Adrenal gland (tissue), 12 donors: ENCODE results near the gene DNAL1. TPM values are rescaled to one million over a fixed set of nuclear protein-coding genes. Genes with fewer than 3 reads are reported as not detected.

Experiments used
- DNase-seq, 7 donors: peaks; one replicate each; pipeline ENCODE4 v3.0.0-alpha.2; 2019 to 2020
- H3K27ac ChIP-seq, 5 donors: fragments of 200-600 bp; sonication (generic) in 4 of 5; 1 replicate in 3 of 5; 2 replicates in 2 of 5; pipeline versions ENCODE4 v1.5.1 to v1.8.0; 2016 to 2020; ENCODE audit warnings: mild to moderate bottlenecking in 1 of 5
- H3K27me3 ChIP-seq: fragments of 200-600 bp; 2 replicates; pipeline ENCODE4 v1.8.0; 2021
- H3K36me3 ChIP-seq, 2 donors: fragments of 200-600 bp; replicated peaks in 1 of 2; 1 replicate in 1 of 2; 2 replicates in 1 of 2; pipeline versions ENCODE4 v1.5.1 to v1.8.0; 2018 to 2022
- H3K4me1 ChIP-seq, 2 donors: fragments of 200-600 bp; replicated peaks in 1 of 2; 1 replicate in 1 of 2; 2 replicates in 1 of 2; pipeline versions ENCODE4 v1.5.1 to v1.8.0; 2018 to 2021
- H3K4me3 ChIP-seq, 4 donors: fragments of 200-600 bp; sonication (generic) in 3 of 4; one replicate each; pipeline ENCODE4 v1.5.1; 2016 to 2018
- H3K9me3 ChIP-seq, 3 donors: fragments of 200-600 bp; sonication (generic) in 1 of 3; replicated peaks in 1 of 3; 1 replicate in 2 of 3; 2 replicates in 1 of 3; pipeline versions ENCODE4 v1.5.1 to v1.8.0; 2016 to 2021
- POLR2A ChIP-seq, 2 donors: fragments of 450-650 bp; IDR thresholded peaks; one replicate each; pipeline ENCODE4 v1.6.1; 2017; ENCODE audit warnings: antibody characterized with exemption in 2 of 2, mild to moderate bottlenecking in 2 of 2, moderate library complexity in 1 of 2
- WGBS, 4 donors: extraction: QIAGEN DNeasy Blood & Tissue Kit in 2 of 4; methylation state at CpG; one replicate each; pipeline versions ENCODE4 v1.1.5 to v1.1.7; 2013 to 2017; 5-methylcytosine and 5-hydroxymethylcytosine counted together
- intact Hi-C, 2 donors: fragments of 100-400 bp; cut with DNase I; formaldehyde crosslinking; loops; one replicate each; pipeline versions ENCODE4 v1.14.1 to v1.15.0; 2022 to 2023
- polyA plus RNA-seq, 3 donors: library from polyadenylated mRNA; stranded (reverse); fragments of 200-250 nt in 2 of 3; fragments of 350-450 nt in 1 of 3; fragmentation: Illumina TruSeq in 1 of 3; extraction: RNeasy Lipid Tissue Mini Kit (QIAGEN cat#74804) in 1 of 3; gene quantifications; one replicate each; pipeline ENCODE4 v1.2.3, GENCODE V29; 2013 to 2014
- total RNA-seq, 9 donors: library from RNA; depleted of rRNA in 4 of 9; stranded (reverse); fragments of >200 nt in 4 of 9; fragments of 120-200 nt in 1 of 9; fragmentation: NEBNext Ultra II Directional in 1 of 9; extraction: Animal tissue kit (Norgen Biotek cat#: 25700) in 1 of 9; gene quantifications; one replicate each; pipeline versions ENCODE4 v1.1.0 to v1.2.4, GENCODE V29; 2013 to 2023
- TF ChIP-seq, protein P1 (sequence below), 6 experiments: fragments of 450-650 bp in 4 of 6; fragments of 200-600 bp in 2 of 6; sonication (generic) in 1 of 6; IDR thresholded peaks; 1 replicate in 5 of 6; 2 replicates in 1 of 6; pipeline versions ENCODE4 v1.5.1 to v1.8.0; 2016 to 2021; ENCODE audit warnings: antibody characterized with exemption in 6 of 6, mild to moderate bottlenecking in 2 of 6, moderate library complexity in 1 of 6
- donor health status: healthy with polysubstance abuse.
- donor health status: Bipolar disorder and iron deficiency.
- donor health status: DM: yes; HTN: yes; CAD: no.
- donor health status: DM: no; HTN: no; CAD: no.
- donor health status: DM: no; HTN: no; CAD: no.
- donor health status: DM: yes; HTN: yes; CAD: no.

The DNAL1 gene
- total and polyA plus RNA-seq, 12 donors: 3.6 to 24.2 (median 13.0) TPM

- no peaks in the 10 kb centered on the region for H3K27me3 ChIP-seq
- intact Hi-C loops: no loop called here
Observed at GRCh38 chr14:73637830-73638229, 7.0 kb upstream of the DNAL1 start.

GRCh38 chr14:73640796-73641365, 3.9 kb upstream of the DNAL1 start:
- DNase-seq: no peak
- no peak overlapping the region for H3K4me3 ChIP-seq
- 87 to 95% (median 89%) methylated on average over 5 of the region's 5 CpGs for WGBS, 4 donors
- no peak overlapping the region for H3K27ac ChIP-seq
- no peaks in the 10 kb centered on the region for H3K9me3 ChIP-seq
- H3K27me3 ChIP-seq: no peaks in the 10 kb centered on the region
- H3K4me1 ChIP-seq: peaks cover 3 to 16% of the 10 kb centered on the region in 2 donors
- no peaks in the 10 kb centered on the region for H3K36me3 ChIP-seq
- intact Hi-C loops: no loop called here
- no peak for TF ChIP-seq POLR2A (IDR thresholded peaks at IDR 0.05)
- TF ChIP-seq, protein P1, sequence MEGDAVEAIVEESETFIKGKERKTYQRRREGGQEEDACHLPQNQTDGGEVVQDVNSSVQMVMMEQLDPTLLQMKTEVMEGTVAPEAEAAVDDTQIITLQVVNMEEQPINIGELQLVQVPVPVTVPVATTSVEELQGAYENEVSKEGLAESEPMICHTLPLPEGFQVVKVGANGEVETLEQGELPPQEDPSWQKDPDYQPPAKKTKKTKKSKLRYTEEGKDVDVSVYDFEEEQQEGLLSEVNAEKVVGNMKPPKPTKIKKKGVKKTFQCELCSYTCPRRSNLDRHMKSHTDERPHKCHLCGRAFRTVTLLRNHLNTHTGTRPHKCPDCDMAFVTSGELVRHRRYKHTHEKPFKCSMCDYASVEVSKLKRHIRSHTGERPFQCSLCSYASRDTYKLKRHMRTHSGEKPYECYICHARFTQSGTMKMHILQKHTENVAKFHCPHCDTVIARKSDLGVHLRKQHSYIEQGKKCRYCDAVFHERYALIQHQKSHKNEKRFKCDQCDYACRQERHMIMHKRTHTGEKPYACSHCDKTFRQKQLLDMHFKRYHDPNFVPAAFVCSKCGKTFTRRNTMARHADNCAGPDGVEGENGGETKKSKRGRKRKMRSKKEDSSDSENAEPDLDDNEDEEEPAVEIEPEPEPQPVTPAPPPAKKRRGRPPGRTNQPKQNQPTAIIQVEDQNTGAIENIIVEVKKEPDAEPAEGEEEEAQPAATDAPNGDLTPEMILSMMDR (IDR thresholded peaks at IDR 0.05): no peak

More at GRCh38 chr14:73637830-73638229, 7.0 kb upstream of the DNAL1 start:
- H3K4me1 ChIP-seq: peaks cover 0 to 5% of the 10 kb centered on the region in 2 donors
- TF ChIP-seq, protein P1 (IDR thresholded peaks at IDR 0.05): no peak
- TF ChIP-seq POLR2A (IDR thresholded peaks at IDR 0.05): no peak
- H3K36me3 ChIP-seq: no peaks in the 10 kb centered on the region
- 83 to 91% (median 85%) methylated on average over 5 of the region's 5 CpGs for WGBS, 4 donors
- no peak overlapping the region for H3K27ac ChIP-seq
- no peak for DNase-seq
- no peak overlapping the region for H3K4me3 ChIP-seq
- no peaks in the 10 kb centered on the region for H3K9me3 ChIP-seq

DNA sequence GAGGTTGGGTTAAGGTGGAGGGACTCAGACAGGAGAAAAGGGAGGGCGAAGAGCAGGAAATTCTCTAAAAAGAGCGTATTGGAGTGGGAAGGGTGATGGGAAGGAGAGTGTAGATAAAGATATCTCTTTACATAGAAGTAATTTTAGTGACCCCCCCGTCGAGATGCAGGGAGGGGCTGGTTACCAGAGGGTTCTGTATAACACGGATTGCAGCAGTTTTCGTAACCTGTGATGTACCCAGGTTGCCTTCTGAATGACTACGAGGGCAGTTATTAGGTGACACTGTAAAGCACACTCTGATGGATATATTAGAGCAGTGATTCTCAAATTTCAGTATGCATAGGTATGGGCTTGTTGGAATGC, 443 bp downstream of the DNAL1 start:
- Histone ChIP-seq H3K36me3 (no peaks in the 10 kb centered on the region), H3K27ac (peak overlapping the region in 4 of 5 donors; percentile 70 to 84 (median 82)), H3K4me1 (peaks cover 3 to 17% of the 10 kb centered on the region in 2 donors), H3K9me3 (no peaks in the 10 kb centered on the region), H3K4me3 (peak overlapping the region; percentile 63 to 87 (median 65)), H3K27me3 (no peaks in the 10 kb centered on the region)
- DNase-seq: no peak
- intact Hi-C loops: no loop called here
- TF ChIP-seq POLR2A (IDR thresholded peaks at IDR 0.05): no peak
- TF ChIP-seq, protein P1 (IDR thresholded peaks at IDR 0.05): no peak
- 2 to 4% (median 3%) methylated on average over 7 of the region's 7 CpGs for WGBS, 4 donors

- Histone ChIP-seq H3K27ac (no peak overlapping the region), H3K4me1 (no peaks in the 10 kb centered on the region), H3K36me3 (peaks cover 0 to 6% of the 10 kb centered on the region in 2 donors), H3K9me3 (no peaks in the 10 kb centered on the region), H3K27me3 (no peaks in the 10 kb centered on the region), H3K4me3 (no peak overlapping the region)
- TF ChIP-seq, protein P1 (IDR thresholded peaks at IDR 0.05): no peak
- TF ChIP-seq POLR2A (IDR thresholded peaks at IDR 0.05): no peak
- intact Hi-C loops: no loop called here
- no peak for DNase-seq
Observed at GRCh38 chr14:73651005-73651404, 6.2 kb downstream of the DNAL1 start.
